Panc1 (cell line): ENCODE data around the gene PLK3. TPM values are rescaled to one million over a fixed set of nuclear protein-coding genes. Genes with fewer than 3 reads are reported as not detected.
"Not testable (repeated sequence)": the region's sequence is repeated elsewhere in the genome, so short reads cannot be mapped to it uniquely, and the experiment has no call there.

Experiments used
- ATAC-seq: fragments of 200-7000 bp; cut with Tn5 transposase; 2 replicates; pipeline ENCODE4 v1.9.1; 2020; ENCODE audit warnings: mild to moderate bottlenecking, moderate library complexity
- BruUV-seq: library from RNA; stranded (reverse); fragments of 400-500 nt; replicated peaks from 2 replicates; lab custom pipeline; 2021; lab: Mats Ljungman, UMichigan
- CTCF ChIA-PET: fragments of 300-600 bp; sonication (Branson Sonifier 250); formaldehyde crosslinking; loops from one replicate; lab custom pipeline; 2022; ENCODE audit warnings: antibody characterized with exemption; lab: Charles Lee
- POLR2A ChIA-PET: fragments of 300-600 bp; sonication (Branson Sonifier 250); formaldehyde crosslinking; loops from one replicate; lab custom pipeline; 2022; ENCODE audit warnings: antibody characterized with exemption; lab: Charles Lee
- DNase-seq: peaks from one replicate; pipeline ENCODE4 v3.0.0-alpha.2; 2010; ENCODE audit warnings: low read depth, low spot score
- H3K27ac ChIP-seq: 2 replicates; pipeline ENCODE4 v1.5.1; 2011; ENCODE audit warnings: mild to moderate bottlenecking, low read length, inconsistent platforms
- H3K27me3 ChIP-seq: fragments of 200-500 bp; sonication (Bioruptor generic); 2 replicates; pipeline ENCODE4 v1.6.0; 2014; ENCODE audit warnings: low read length, inconsistent platforms; ENCODE audit not compliant: control insufficient read depth, insufficient read depth
- H3K36me3 ChIP-seq: fragments of 200-500 bp; sonication (Bioruptor generic); 2 replicates; pipeline ENCODE4 v1.5.1; 2014; ENCODE audit warnings: inconsistent platforms, mild to moderate bottlenecking, low read length, moderate library complexity; ENCODE audit not compliant: control insufficient read depth, insufficient read depth
- H3K4me1 ChIP-seq: 2 replicates; pipeline ENCODE4 v1.5.1; 2011; ENCODE audit warnings: inconsistent platforms, mild to moderate bottlenecking, low read length, moderate library complexity; ENCODE audit not compliant: control insufficient read depth, insufficient read depth
- H3K4me3 ChIP-seq, 2 experiments: 2 replicates each; pipeline ENCODE4 v1.5.1; 2011 to 2012; ENCODE audit warnings: low read depth in 2 of 2, low read length in 2 of 2, mild to moderate bottlenecking in 2 of 2, inconsistent platforms in 1 of 2, moderate library complexity in 1 of 2
- H3K9me3 ChIP-seq: fragments of 200-500 bp; sonication (Bioruptor generic); 2 replicates; pipeline ENCODE4 v1.5.1; 2014; ENCODE audit warnings: low read depth, mild to moderate bottlenecking, inconsistent platforms, low read length, moderate library complexity; ENCODE audit not compliant: control insufficient read depth, insufficient read depth
- POLR2AphosphoS5 ChIP-seq: IDR thresholded peaks from 2 replicates; pipeline ENCODE4 v1.6.1; 2012; ENCODE audit warnings: mild to moderate bottlenecking, low read depth, low read length, moderate library complexity
- REST ChIP-seq, 2 experiments: IDR thresholded peaks; 2 replicates each; pipeline ENCODE4 v1.6.1; 2011 to 2012; ENCODE audit warnings: low read depth in 2 of 2, control low read depth in 1 of 2, low read length in 1 of 2, mild to moderate bottlenecking in 1 of 2, moderate library complexity in 1 of 2; ENCODE audit not compliant: insufficient read depth in 1 of 2
- SIN3A ChIP-seq: IDR thresholded peaks from 2 replicates; pipeline ENCODE4 v1.6.1; 2012; ENCODE audit warnings: low read depth, mild to moderate bottlenecking, low read length, moderate library complexity, borderline replicate concordance; ENCODE audit not compliant: insufficient read depth
- TCF7L2 ChIP-seq: IDR thresholded peaks from 2 replicates; pipeline ENCODE4 v1.6.1; 2011; ENCODE audit warnings: mild to moderate bottlenecking, low read depth, low read length, inconsistent platforms
- in situ Hi-C: cut with HindIII; loops from 2 replicates; pipeline ENCODE4 v1.10.0; 2016; ENCODE audit warnings: low sequenced_read_pairs, low pct_unique_long_range_greater_than_20kb
- intact Hi-C: fragments of 100-400 bp; cut with micrococcal nuclease; formaldehyde crosslinking; loops from one replicate; pipeline ENCODE4 v1.10.0; 2022; ENCODE audit not compliant: unreplicated experiment
- total RNA-seq: library from RNA; stranded (reverse); gene quantifications from one replicate; pipeline ENCODE4 v1.2.1, GENCODE V29; 2021; ENCODE audit not compliant: unreplicated experiment
- TF ChIP-seq, protein P1 (sequence below): fragments of 450-650 bp; IDR thresholded peaks from 2 replicates; pipeline ENCODE4 v1.5.1; 2017; ENCODE audit warnings: mild to moderate bottlenecking

Gene PLK3
- total RNA-seq, 1 experiment from 2014 or later: 13.7 TPM

- ATAC-seq (no peak), DNase-seq (no peak)
- ChIA-PET POLR2A (interaction anchor here (0.6 kb wide), 2 partner anchors 8 to 133 kb away, joined by 6 to 14 read pairs; no protein-coding TSS in a partner anchor), CTCF (interaction anchor here (0.5 to 0.8 kb wide), 5 partner anchors 11 to 1221 kb away, joined by 3 to 10 read pairs (median 3); no protein-coding TSS in a partner anchor)
- intact Hi-C loops (no loop called here), in situ Hi-C loops (no loop called here)
- no TSS peak for BruUV-seq
- H3K27ac ChIP-seq: no peak overlapping the region
- H3K27me3 ChIP-seq: no peaks in the 10 kb centered on the region
- H3K4me3 ChIP-seq: no peak overlapping the region
- H3K9me3 ChIP-seq: no peaks in the 10 kb centered on the region
- TF ChIP-seq TCF7L2: no peak
- TF ChIP-seq REST (IDR thresholded peaks at IDR 0.05; ENCODE audit: insufficient read depth in 1 of 2, low read depth in 2 of 2, low read length in 1 of 2): no peak
- TF ChIP-seq POLR2AphosphoS5: no peak
- TF ChIP-seq SIN3A: no peak
- TF ChIP-seq, protein P1, sequence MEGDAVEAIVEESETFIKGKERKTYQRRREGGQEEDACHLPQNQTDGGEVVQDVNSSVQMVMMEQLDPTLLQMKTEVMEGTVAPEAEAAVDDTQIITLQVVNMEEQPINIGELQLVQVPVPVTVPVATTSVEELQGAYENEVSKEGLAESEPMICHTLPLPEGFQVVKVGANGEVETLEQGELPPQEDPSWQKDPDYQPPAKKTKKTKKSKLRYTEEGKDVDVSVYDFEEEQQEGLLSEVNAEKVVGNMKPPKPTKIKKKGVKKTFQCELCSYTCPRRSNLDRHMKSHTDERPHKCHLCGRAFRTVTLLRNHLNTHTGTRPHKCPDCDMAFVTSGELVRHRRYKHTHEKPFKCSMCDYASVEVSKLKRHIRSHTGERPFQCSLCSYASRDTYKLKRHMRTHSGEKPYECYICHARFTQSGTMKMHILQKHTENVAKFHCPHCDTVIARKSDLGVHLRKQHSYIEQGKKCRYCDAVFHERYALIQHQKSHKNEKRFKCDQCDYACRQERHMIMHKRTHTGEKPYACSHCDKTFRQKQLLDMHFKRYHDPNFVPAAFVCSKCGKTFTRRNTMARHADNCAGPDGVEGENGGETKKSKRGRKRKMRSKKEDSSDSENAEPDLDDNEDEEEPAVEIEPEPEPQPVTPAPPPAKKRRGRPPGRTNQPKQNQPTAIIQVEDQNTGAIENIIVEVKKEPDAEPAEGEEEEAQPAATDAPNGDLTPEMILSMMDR: no peak
- H3K36me3 ChIP-seq: no peaks in the 10 kb centered on the region
- no peaks in the 10 kb centered on the region for H3K4me1 ChIP-seq
Measured at GRCh38 chr1:44790968-44791801, 9.0 kb upstream of the PLK3 start.

DNA sequence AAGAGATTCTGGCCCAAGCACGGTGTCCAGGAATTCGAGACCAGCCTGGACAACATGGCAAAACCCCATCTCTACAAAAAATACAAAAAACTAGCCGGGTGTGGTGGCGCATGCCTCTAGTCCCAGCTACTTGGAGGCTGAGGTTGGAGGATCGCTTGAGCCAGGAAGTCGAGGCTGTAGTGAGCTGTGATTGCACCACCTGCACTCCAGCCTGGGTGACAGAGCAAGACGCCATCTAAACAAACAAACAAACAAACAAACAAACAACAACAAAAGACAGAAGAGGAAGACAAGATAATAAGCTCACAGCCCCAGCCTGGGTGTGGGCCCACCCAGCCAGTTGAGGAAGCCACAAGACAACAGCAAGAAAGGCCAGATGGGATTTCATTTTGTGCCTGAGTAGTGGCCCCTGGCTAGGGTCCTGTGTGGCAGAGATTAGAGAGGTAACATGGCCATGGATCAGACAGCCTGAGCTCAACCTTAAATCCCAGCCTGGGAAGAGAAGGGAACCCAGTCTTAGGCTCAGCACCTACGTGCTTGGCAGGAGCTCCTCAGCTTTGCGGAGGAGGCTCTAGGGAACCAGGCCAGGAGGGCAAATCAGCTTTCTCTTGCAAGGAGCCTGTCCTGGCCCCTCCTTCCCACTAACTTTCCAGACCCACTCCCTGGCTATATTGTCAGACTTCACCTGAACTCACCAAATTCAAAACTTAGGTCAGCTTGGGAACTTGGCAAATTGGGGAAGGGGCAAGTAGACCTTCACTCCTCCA lies 7.3 kb upstream of the PLK3 start:
- TF ChIP-seq REST (IDR thresholded peaks at IDR 0.05; ENCODE audit: insufficient read depth in 1 of 2, low read depth in 2 of 2, low read length in 1 of 2) (no peak), SIN3A (no peak), POLR2AphosphoS5 (no peak)
- TF ChIP-seq, protein P1: no peak
- no peak for DNase-seq
- no TSS peak for BruUV-seq
- intact Hi-C loops: loop anchor here (2.0 kb wide), 1 partner anchor 26 kb away; no protein-coding TSS in a partner anchor
- Histone ChIP-seq H3K36me3 (no peaks in the 10 kb centered on the region), H3K4me1 (no peaks in the 10 kb centered on the region), H3K4me3 (no peak overlapping the region), H3K9me3 (no peaks in the 10 kb centered on the region), H3K27me3 (no peaks in the 10 kb centered on the region), H3K27ac (0 out of 2 replicates have a peak overlapping the region, but pooled peaks have one; percentile 23)
- ATAC-seq: peak; percentile 11; the same call in 1 of the 2 replicates
- in situ Hi-C loops: no loop called here
- ChIA-PET CTCF (interaction anchor here (0.5 to 1.2 kb wide), 3 partner anchors 9 to 63 kb away, joined by 3 to 4 read pairs (median 3); no protein-coding TSS in a partner anchor), POLR2A (interaction anchor here (0.9 to 1.0 kb wide), 2 partner anchors 22 to 26 kb away, joined by 3 read pairs; no protein-coding TSS in a partner anchor)

GRCh38 chr1:44797886-44798285 lies 2.3 kb upstream of the PLK3 start:
- intact Hi-C loops, H3K27ac ChIP-seq: not testable (repeated sequence)
- CTCF ChIA-PET: interaction anchor here (0.6 kb wide), 1 partner anchor 11 kb away, joined by 10 read pairs; no protein-coding TSS in a partner anchor

More at GRCh38 chr1:44797886-44798285, 2.3 kb upstream of the PLK3 start:
- H3K4me1 ChIP-seq: peaks cover 22% of the 10 kb centered on the region
- H3K9me3 ChIP-seq, in situ Hi-C loops, BruUV-seq, POLR2A ChIA-PET, ATAC-seq, DNase-seq, H3K36me3 ChIP-seq, H3K4me3 ChIP-seq, H3K27me3 ChIP-seq: not testable (repeated sequence)
